GM18870 (cell line): ENCODE results near the gene MORC4.
"Not testable (repeated sequence)": the region's sequence is repeated elsewhere in the genome, so short reads cannot be mapped to it uniquely, and the experiment has no call there.

Source experiments
- ATAC-seq: cut with Tn5 transposase; IDR thresholded peaks from one replicate; pipeline ENCODE4 v1.9.1; 2021; ENCODE audit warnings: moderate library complexity; ENCODE audit not compliant: unreplicated experiment

The MORC4 gene

GRCh38 chrX:107000013-107000515 is at the start of gene MORC4:
Gene MORC4, minus strand, starts transcription at chrX:107000212. Its CDS starts 243 bp downstream, at chrX:106999969.
- ATAC-seq = peak; percentile 50

- ATAC-seq = no peak
These were observed 47.6 kb upstream of the MORC4 start for GRCh38 chrX:107047622-107048021.

GRCh38 chrX:107029752-107030151 is 29.7 kb upstream of the MORC4 start:
- ATAC-seq = no peak

- no peak for ATAC-seq
These were observed 25.5 kb upstream of the MORC4 start for GRCh38 chrX:107025545-107025944.

GRCh38 chrX:107014936-107015335 is 14.9 kb upstream of the MORC4 start:
- ATAC-seq = no peak

- ATAC-seq = no peak
These were observed 8.0 kb upstream of the MORC4 start for GRCh38 chrX:107008034-107008433.

- ATAC-seq = no peak
These were observed 723 bp downstream of the MORC4 start for GRCh38 chrX:106999002-106999975.

- no peak for ATAC-seq
These were observed 2.4 kb downstream of the MORC4 start for GRCh38 chrX:106997611-106998010.

- ATAC-seq = no peak
These were observed 4.3 kb downstream of the MORC4 start for GRCh38 chrX:106995678-106996077.

- no peak for ATAC-seq
These were observed 12.5 kb downstream of the MORC4 start for GRCh38 chrX:106987488-106987887.

- no peak for ATAC-seq
These were observed 18.9 kb downstream of the MORC4 start for GRCh38 chrX:106980952-106981626.

- no peak for ATAC-seq
These were observed 23.6 kb downstream of the MORC4 start for GRCh38 chrX:106976416-106976815.

GRCh38 chrX:106973433-106974149 is 26.4 kb downstream of the MORC4 start:
- ATAC-seq = no peak

- ATAC-seq = no peak
These were observed 27.1 kb downstream of the MORC4 start for GRCh38 chrX:106972896-106973295.

GRCh38 chrX:106966547-106966946 is 33.5 kb downstream of the MORC4 start:
- ATAC-seq = not testable (repeated sequence)

- ATAC-seq = no peak
These were observed 35.7 kb downstream of the MORC4 start for GRCh38 chrX:106964290-106964689.

- no peak for ATAC-seq
These were observed 36.9 kb downstream of the MORC4 start for GRCh38 chrX:106963111-106963510.

GRCh38 chrX:106959901-106960300 is 40.1 kb downstream of the MORC4 start:
- ATAC-seq = no peak

GRCh38 chrX:106957856-106958255 is 42.2 kb downstream of the MORC4 start:
- ATAC-seq = no peak

- ATAC-seq = no peak
These were observed 44.8 kb downstream of the MORC4 start for GRCh38 chrX:106955004-106955772.
